ENCODE results near the gene CRYBG1.
"Not testable (repeated sequence)": the region's sequence is repeated elsewhere in the genome, so short reads cannot be mapped to it uniquely, and the experiment has no call there.

CRYBG1 gene

DNA sequence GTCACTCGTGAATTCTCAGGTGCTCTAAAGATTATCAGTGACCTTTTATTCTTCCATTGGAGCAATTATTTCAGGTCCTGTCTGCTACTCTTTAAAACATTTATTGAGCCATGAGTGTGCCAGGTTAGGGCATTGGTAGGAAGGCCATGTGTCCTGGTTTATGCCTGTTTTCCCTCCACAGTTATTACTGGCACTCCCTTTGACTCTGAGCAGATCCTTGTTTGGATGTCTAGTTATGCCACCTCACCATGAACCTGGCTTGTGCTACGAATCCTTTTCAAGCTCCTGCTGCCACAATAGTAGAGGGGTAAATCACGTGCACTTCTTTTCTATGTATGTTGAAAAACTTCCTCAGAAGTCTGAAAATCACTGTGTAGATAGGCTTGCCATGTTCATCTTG lies 27.4 kb downstream of the CRYBG1 start:
- H3K27ac ChIP-seq: no peak overlapping the region
- TF ChIP-seq, protein P1, sequence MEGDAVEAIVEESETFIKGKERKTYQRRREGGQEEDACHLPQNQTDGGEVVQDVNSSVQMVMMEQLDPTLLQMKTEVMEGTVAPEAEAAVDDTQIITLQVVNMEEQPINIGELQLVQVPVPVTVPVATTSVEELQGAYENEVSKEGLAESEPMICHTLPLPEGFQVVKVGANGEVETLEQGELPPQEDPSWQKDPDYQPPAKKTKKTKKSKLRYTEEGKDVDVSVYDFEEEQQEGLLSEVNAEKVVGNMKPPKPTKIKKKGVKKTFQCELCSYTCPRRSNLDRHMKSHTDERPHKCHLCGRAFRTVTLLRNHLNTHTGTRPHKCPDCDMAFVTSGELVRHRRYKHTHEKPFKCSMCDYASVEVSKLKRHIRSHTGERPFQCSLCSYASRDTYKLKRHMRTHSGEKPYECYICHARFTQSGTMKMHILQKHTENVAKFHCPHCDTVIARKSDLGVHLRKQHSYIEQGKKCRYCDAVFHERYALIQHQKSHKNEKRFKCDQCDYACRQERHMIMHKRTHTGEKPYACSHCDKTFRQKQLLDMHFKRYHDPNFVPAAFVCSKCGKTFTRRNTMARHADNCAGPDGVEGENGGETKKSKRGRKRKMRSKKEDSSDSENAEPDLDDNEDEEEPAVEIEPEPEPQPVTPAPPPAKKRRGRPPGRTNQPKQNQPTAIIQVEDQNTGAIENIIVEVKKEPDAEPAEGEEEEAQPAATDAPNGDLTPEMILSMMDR (conservative IDR thresholded peaks at IDR 0.05): no peak
- no peak for TF ChIP-seq ZFX (IDR thresholded peaks at IDR 0.05)

DNA sequence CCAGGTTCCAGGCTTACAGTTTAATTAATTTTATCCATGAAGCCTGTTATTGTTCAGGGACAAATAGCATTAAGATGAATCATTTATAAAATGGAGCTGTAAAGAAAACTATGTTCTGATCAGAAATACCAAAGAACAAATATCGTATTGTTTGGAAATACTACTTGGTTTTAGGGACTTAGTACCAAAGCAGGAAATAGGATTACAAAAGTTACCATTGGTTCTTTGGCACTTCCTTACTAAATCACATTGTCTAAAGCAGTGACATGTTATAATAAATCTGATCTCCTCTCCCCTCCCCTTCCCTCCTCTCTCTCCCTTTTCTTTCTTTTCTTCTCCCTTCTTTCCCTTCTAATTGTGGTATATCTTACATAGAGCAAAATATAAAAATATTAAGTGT lies 29.6 kb downstream of the CRYBG1 start:
- H3K27ac ChIP-seq: no peak overlapping the region
- TF ChIP-seq, protein P1 (conservative IDR thresholded peaks at IDR 0.05): no peak
- TF ChIP-seq ZFX (IDR thresholded peaks at IDR 0.05): no peak

DNA sequence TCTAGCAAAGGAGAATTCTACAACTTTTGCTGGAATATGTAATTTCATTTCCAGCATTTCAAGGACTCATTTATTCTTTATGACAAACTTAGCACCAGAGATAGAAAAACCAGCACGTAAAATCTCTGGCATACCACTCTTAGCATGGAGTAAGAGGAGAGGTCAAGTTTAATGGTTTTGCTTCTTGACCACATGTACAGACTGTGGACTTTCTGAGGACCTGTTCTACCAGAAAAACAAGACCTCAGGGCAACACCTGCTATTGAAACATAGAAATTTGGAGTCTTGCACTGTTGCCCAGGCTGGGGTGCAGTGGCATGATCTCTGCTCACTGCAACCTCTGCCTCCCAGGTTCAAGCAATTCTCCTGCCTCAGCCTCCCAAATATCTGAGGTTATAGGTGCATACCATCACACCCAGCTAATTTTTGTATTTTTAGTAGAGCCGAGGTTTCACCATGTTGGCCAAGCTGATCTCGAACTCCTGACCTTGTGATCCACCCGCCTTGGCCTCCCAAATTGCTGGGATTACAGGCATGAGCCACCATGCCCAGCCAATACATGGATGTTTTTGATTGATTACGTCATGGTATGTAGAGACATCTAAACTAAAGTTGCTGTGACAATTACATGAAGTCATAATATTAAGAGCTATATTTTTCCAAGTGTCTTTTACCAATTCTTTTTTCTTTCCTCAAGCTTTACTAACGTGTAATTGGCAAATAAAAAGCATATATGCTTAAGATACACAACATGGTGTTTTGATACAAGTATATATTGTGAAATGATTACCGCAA lies 36.1 kb downstream of the CRYBG1 start:
- TF ChIP-seq, protein P1 (conservative IDR thresholded peaks at IDR 0.05): no peak
- no peak for TF ChIP-seq ZFX (IDR thresholded peaks at IDR 0.05)
- H3K27ac ChIP-seq: no peak overlapping the region

DNA sequence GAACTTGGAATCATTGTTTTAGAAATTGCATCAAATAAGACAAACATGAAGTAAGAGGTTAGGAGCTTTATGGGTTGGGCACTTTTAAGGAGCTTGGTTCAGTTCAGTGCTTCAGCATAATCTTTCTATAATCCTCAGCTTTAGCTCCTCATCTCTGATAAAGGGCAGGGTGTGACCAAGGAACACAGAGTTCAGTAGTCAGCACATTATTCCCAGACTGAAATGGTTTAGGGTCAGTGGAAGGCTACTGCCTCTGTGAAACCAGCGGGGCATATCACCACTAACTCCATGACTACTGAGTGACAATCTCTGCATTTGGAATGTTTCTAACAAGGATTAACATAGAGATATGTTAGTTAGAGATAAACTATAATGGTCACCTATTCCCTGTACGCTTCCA lies 36.9 kb downstream of the CRYBG1 start:
- TF ChIP-seq, protein P1 (conservative IDR thresholded peaks at IDR 0.05): no peak
- no peak for TF ChIP-seq ZFX (IDR thresholded peaks at IDR 0.05)
- H3K27ac ChIP-seq: no peak overlapping the region

DNA sequence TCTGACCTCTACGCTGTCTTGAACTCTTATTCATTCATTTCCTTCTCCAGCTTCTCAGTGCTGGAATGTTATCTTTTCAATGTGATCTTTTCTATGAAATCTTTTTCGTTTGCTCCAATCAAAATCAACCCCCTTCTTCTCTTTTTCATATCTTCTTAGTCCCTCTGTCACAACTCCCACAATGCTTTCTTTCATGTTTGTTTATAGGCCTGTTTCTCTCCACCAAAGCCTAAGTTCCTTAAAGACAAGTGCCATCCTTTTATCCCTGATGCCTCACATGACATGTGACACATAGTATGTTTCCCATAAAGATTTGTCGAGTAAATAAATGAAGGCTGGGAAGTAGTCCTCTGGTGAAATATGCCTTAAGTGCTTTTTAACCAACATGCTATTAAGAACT lies 38.1 kb downstream of the CRYBG1 start:
- H3K27ac ChIP-seq: no peak overlapping the region
- TF ChIP-seq ZFX (IDR thresholded peaks at IDR 0.05): no peak
- TF ChIP-seq, protein P1 (conservative IDR thresholded peaks at IDR 0.05): no peak

DNA sequence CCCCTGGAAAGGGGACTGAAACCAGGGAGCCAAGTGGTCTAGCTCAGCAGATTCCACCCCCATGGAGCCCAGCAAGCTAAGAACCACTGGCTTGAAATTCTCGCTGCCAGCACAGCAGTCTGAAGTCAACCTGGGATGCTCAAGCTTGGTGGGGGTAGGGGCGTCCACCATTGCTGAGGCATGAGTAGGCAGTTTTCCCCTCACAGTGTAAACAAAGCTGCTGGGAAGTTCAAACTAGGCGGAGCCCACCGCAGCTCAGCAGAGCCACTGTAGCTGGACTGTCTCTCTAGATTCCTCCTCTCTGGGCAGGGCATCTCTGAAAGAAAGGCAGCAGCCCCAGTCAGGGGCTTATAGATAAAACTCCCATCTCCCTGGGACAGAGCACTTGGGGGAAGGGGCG lies 44.5 kb downstream of the CRYBG1 start:
- not testable (repeated sequence) for H3K27ac ChIP-seq

DNA sequence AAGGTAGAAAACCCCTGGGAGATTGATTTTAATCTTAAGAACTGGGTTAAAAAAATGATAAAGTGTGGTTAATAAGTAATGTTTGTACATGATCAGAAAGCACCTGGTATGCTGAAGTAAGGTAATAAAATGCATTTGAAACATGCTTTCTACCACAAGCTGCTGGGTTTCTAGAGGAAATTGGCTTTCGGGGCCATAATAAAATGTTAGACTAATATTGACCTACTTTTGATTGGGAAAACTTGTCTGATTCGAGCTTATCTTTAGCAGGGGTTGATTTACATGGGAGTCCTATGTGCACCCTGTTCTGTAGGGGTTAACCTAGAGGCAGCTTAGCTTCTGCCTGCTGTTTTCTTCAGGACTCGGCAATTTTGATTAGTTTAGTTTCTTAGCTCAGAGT lies 50.5 kb downstream of the CRYBG1 start:
- TF ChIP-seq ZFX (IDR thresholded peaks at IDR 0.05): no peak
- TF ChIP-seq, protein P1 (conservative IDR thresholded peaks at IDR 0.05): no peak
- H3K27ac ChIP-seq: peak overlapping the region; percentile 47; the same call in 1 of the 2 replicates

DNA sequence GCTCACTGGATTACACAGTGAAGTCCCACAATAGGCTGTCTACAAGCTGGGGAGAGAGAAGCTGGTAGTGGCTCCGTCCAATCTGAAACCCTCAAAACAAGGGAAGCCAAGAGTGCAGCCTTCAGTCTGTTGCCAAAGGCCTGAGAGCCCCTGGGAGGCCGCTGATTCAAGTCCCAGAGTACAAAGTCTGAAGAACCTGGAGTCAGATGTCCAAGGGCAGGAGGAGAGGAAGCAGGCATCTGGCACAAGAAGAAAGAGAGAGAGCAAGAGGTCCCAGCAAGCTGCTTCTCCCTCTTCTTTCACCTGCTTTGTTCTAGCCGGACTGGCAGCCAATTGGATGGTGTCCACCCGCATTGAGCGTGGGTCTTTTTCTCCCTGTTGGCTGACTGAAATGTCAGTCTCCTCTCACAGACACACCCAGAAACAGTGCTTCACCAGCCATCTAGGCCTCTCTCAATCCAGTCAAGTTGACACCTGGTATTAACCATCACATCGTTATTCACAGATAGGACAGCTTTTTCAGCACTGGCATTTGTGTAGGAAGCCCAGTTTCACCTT lies 51.2 kb downstream of the CRYBG1 start:
- peak overlapping the region; percentile 69 for H3K27ac ChIP-seq
- TF ChIP-seq, protein P1 (conservative IDR thresholded peaks at IDR 0.05): no peak
- TF ChIP-seq ZFX (IDR thresholded peaks at IDR 0.05): no peak
